HG02798 (cell line): ENCODE measurements around the gene MNT.

Source experiments
- ATAC-seq: cut with Tn5 transposase; IDR thresholded peaks from one replicate; pipeline ENCODE4 v1.9.1; 2021; ENCODE audit warnings: mild to moderate bottlenecking; ENCODE audit not compliant: unreplicated experiment, poor library complexity

MNT gene

GRCh38 chr17:2369039-2369438, 31.8 kb downstream of the MNT start:
- ATAC-seq: no peak

GRCh38 chr17:2368359-2368758, 32.5 kb downstream of the MNT start:
- no peak for ATAC-seq

- no peak for ATAC-seq
Observed at GRCh38 chr17:2366747-2367494, 33.9 kb downstream of the MNT start.

GRCh38 chr17:2365132-2365531, 35.7 kb downstream of the MNT start:
- no peak for ATAC-seq

- ATAC-seq: no peak
Observed at GRCh38 chr17:2364763-2365116, 36.1 kb downstream of the MNT start.

GRCh38 chr17:2363851-2364762, 36.8 kb downstream of the MNT start:
- ATAC-seq: no peak

- ATAC-seq: no peak
Observed at GRCh38 chr17:2363318-2363717, 37.5 kb downstream of the MNT start.

- ATAC-seq: no peak
Observed at GRCh38 chr17:2362881-2363280, 38.0 kb downstream of the MNT start.

- no peak for ATAC-seq
Observed at GRCh38 chr17:2362416-2362815, 38.4 kb downstream of the MNT start.

- no peak for ATAC-seq
Observed at GRCh38 chr17:2362016-2362415, 38.8 kb downstream of the MNT start.

- ATAC-seq: no peak
Observed at GRCh38 chr17:2361010-2361760, 39.7 kb downstream of the MNT start.

- no peak for ATAC-seq
Observed at GRCh38 chr17:2357931-2358434, 42.9 kb downstream of the MNT start.

- no peak for ATAC-seq
Observed at GRCh38 chr17:2357237-2357636, 43.6 kb downstream of the MNT start.

- ATAC-seq: no peak
Observed at GRCh38 chr17:2354311-2354710, 46.5 kb downstream of the MNT start.

GRCh38 chr17:2351269-2351668, 49.6 kb downstream of the MNT start:
- ATAC-seq: no peak

- no peak for ATAC-seq
Observed at GRCh38 chr17:2347805-2348685, 52.8 kb downstream of the MNT start.

GRCh38 chr17:2346475-2346874, 54.4 kb downstream of the MNT start:
- no peak for ATAC-seq

GRCh38 chr17:2344528-2344927, 56.3 kb downstream of the MNT start:
- ATAC-seq: no peak

- ATAC-seq: no peak
Observed at GRCh38 chr17:2343421-2343820, 57.4 kb downstream of the MNT start.

- ATAC-seq: no peak
Observed at GRCh38 chr17:2338315-2338657, 62.6 kb downstream of the MNT start.
